ENCODE data around the gene CCSER1. TPM values are rescaled to one million over a fixed set of nuclear protein-coding genes. Genes with fewer than 3 reads are reported as not detected.

CCSER1 gene
- total RNA-seq, 6 donors from 2014 or later, result 4.4 to 26.1 (median 13.8) TPM

- DNase-seq, result no peak
- Histone ChIP-seq H3K9me3 (peaks cover 0 to 6% (median 1%) of the 10 kb centered on the region in 4 donors), H3K4me3 (no peak overlapping the region), H3K27me3 (no peaks in the 10 kb centered on the region), H3K36me3 (no peaks in the 10 kb centered on the region), H3K27ac (no peak overlapping the region), H3K4me1 (no peaks in the 10 kb centered on the region)
- no peak for ATAC-seq (ENCODE audit: low FRiP score in 2 of 2)
- 64 to 65% methylated on average over 2 of the region's 2 CpGs for WGBS, 2 donors
- TF ChIP-seq POLR2AphosphoS5 (IDR thresholded peaks at IDR 0.05) (no peak), CTCF (IDR thresholded peaks at IDR 0.05) (no peak), EP300 (IDR thresholded peaks at IDR 0.05) (no peak), POLR2A (IDR thresholded peaks at IDR 0.05) (no peak)
Observed at GRCh38 chr4:90816754-90817153, 689.6 kb downstream of the CCSER1 start.

GRCh38 chr4:90824266-90825150 is 697.3 kb downstream of the CCSER1 start:
- no peaks in the 10 kb centered on the region for H3K27me3 ChIP-seq
- no peak for ATAC-seq (ENCODE audit: low FRiP score in 2 of 2)
- WGBS, 2 donors, result 82 to 84% methylated on average over 2 of the region's 2 CpGs

GRCh38 chr4:90825849-90826248 is 698.7 kb downstream of the CCSER1 start:
- TF ChIP-seq EP300 (IDR thresholded peaks at IDR 0.05) (no peak), POLR2AphosphoS5 (IDR thresholded peaks at IDR 0.05) (no peak), CTCF (IDR thresholded peaks at IDR 0.05) (no peak), POLR2A (IDR thresholded peaks at IDR 0.05) (no peak)
- DNase-seq (no peak), ATAC-seq (ENCODE audit: low FRiP score in 2 of 2) (no peak)
- Histone ChIP-seq H3K27me3 (no peaks in the 10 kb centered on the region), H3K4me3 (no peak overlapping the region), H3K27ac (no peak overlapping the region), H3K9me3 (no peaks in the 10 kb centered on the region), H3K4me1 (no peaks in the 10 kb centered on the region), H3K36me3 (no peaks in the 10 kb centered on the region)
- WGBS, 2 donors, result 86 to 90% methylated on average over 6 of the region's 6 CpGs

More at GRCh38 chr4:90824266-90825150, 697.3 kb downstream of the CCSER1 start:
- no peaks in the 10 kb centered on the region for H3K4me1 ChIP-seq
- no peaks in the 10 kb centered on the region for H3K9me3 ChIP-seq
- no peak overlapping the region for H3K27ac ChIP-seq
- no peak for TF ChIP-seq POLR2A (IDR thresholded peaks at IDR 0.05)
- TF ChIP-seq EP300 (IDR thresholded peaks at IDR 0.05), result no peak
- no peak for TF ChIP-seq POLR2AphosphoS5 (IDR thresholded peaks at IDR 0.05)
- no peak for TF ChIP-seq CTCF (IDR thresholded peaks at IDR 0.05)
- DNase-seq, result no peak
- H3K4me3 ChIP-seq, result no peak overlapping the region
- H3K36me3 ChIP-seq, result no peaks in the 10 kb centered on the region

- ATAC-seq (ENCODE audit: low FRiP score in 2 of 2) (no peak), DNase-seq (no peak)
- Histone ChIP-seq H3K4me1 (no peaks in the 10 kb centered on the region), H3K36me3 (no peaks in the 10 kb centered on the region), H3K4me3 (no peak overlapping the region), H3K27ac (no peak overlapping the region), H3K27me3 (no peaks in the 10 kb centered on the region), H3K9me3 (no peaks in the 10 kb centered on the region)
- WGBS, 2 donors, result 90 to 100% methylated on average over 1 of the region's 1 CpG
- TF ChIP-seq CTCF (IDR thresholded peaks at IDR 0.05) (no peak), POLR2AphosphoS5 (IDR thresholded peaks at IDR 0.05) (no peak), POLR2A (IDR thresholded peaks at IDR 0.05) (no peak), EP300 (IDR thresholded peaks at IDR 0.05) (no peak)
Observed at GRCh38 chr4:90833706-90834105, 706.5 kb downstream of the CCSER1 start.

Data from upper lobe of left lung (tissue), 6 donors.